Mesodermal cell (in vitro differentiated cells): Measurements from ENCODE around the gene CDH1. TPM values are rescaled to one million over a fixed set of nuclear protein-coding genes. Genes with fewer than 3 reads are reported as not detected.

Experiments used
- H3K27ac ChIP-seq: 2 replicates; pipeline ENCODE4 v1.7.0; 2013; ENCODE audit warnings: mild to moderate bottlenecking, low read depth, low read length, moderate library complexity; ENCODE audit not compliant: severe bottlenecking
- H3K36me3 ChIP-seq: 2 replicates; pipeline ENCODE4 v1.7.1; 2013; ENCODE audit warnings: mild to moderate bottlenecking, low read length, moderate library complexity; ENCODE audit not compliant: control insufficient read depth, insufficient read depth
- H3K4me1 ChIP-seq: one replicate; pipeline ENCODE4 v1.7.1; 2013; ENCODE audit warnings: mild to moderate bottlenecking, low read length; ENCODE audit not compliant: insufficient read depth, control insufficient read depth, poor library complexity, severe bottlenecking
- H3K4me3 ChIP-seq: 2 replicates; pipeline ENCODE4 v1.7.0; 2013; ENCODE audit warnings: low read length, control low read depth, mild to moderate bottlenecking; ENCODE audit not compliant: insufficient read depth, poor library complexity, severe bottlenecking; ENCODE audit errors: extremely low read depth
- H3K9me3 ChIP-seq: 2 replicates; pipeline ENCODE4 v1.7.1; 2013; ENCODE audit warnings: mild to moderate bottlenecking, low read length, moderate library complexity; ENCODE audit not compliant: control insufficient read depth
- WGBS, 2 experiments: methylation state at CpG; one replicate each; pipeline ENCODE4 v1.1.5; 2013; ENCODE audit warnings: missing lambda C conversion rate in 2 of 2; ENCODE audit not compliant: insufficient coverage in 2 of 2; 5-methylcytosine and 5-hydroxymethylcytosine counted together
- polyA plus RNA-seq, 2 experiments: library from polyadenylated mRNA; stranded (reverse); fragments of 50-300 nt; gene quantifications; one replicate each; pipeline ENCODE4 v1.2.3, GENCODE V29; 2013

The CDH1 gene
- 2.0 TPM for polyA plus RNA-seq (2013, experiment 1 of 2)
- 3.1 TPM for polyA plus RNA-seq (2013, experiment 2 of 2)

DNA sequence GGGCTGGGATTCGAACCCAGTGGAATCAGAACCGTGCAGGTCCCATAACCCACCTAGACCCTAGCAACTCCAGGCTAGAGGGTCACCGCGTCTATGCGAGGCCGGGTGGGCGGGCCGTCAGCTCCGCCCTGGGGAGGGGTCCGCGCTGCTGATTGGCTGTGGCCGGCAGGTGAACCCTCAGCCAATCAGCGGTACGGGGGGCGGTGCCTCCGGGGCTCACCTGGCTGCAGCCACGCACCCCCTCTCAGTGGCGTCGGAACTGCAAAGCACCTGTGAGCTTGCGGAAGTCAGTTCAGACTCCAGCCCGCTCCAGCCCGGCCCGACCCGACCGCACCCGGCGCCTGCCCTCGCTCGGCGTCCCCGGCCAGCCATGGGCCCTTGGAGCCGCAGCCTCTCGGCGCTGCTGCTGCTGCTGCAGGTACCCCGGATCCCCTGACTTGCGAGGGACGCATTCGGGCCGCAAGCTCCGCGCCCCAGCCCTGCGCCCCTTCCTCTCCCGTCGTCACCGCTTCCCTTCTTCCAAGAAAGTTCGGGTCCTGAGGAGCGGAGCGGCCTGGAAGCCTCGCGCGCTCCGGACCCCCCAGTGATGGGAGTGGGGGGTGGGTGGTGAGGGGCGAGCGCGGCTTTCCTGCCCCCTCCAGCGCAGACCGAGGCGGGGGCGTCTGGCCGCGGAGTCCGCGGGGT lies at the start of gene CDH1:
CDH1 (plus strand) TSS at position 247 of the 684 bp plus-strand sequence; CDS start at position 371, 124 bp downstream.
- Histone ChIP-seq H3K9me3 (no peaks in the 10 kb centered on the region), H3K36me3 (no peaks in the 10 kb centered on the region), H3K4me3 (peak within 1 kb of the TSS; percentile 26), H3K4me1 (peaks cover 9% of the 10 kb centered on the region), H3K27ac (no peak within 1 kb of the TSS)
- WGBS, 2 experiments: 0 to 1% methylated on average over 36 to 40 of the region's 63 CpGs

DNA sequence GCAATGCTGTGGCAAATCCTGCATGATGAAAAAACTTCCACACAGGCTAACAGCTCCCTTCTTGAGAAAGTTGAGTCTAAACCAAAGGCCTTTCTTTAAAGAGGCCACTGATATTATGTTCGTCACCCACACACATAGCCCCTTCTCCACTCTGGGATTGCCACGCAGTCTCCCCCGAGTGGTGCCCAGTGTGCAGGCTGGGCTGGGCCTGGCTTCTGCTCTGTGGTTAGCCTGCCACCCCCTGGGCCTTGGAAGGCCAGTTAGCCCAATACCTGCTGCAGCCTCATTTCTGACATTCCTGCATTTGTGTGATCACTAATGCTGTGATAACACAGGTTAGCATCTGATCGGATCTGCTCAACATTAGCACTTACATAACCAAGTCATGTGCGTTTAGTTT lies 47.2 kb upstream of the CDH1 start:
- WGBS, 2 experiments: 88 to 91% methylated on average over 5 of the region's 5 CpGs
- no peaks in the 10 kb centered on the region for H3K4me1 ChIP-seq
- peaks cover 7% of the 10 kb centered on the region for H3K36me3 ChIP-seq
- H3K9me3 ChIP-seq: no peaks in the 10 kb centered on the region
- no peak overlapping the region for H3K27ac ChIP-seq
- H3K4me3 ChIP-seq: no peak overlapping the region

DNA sequence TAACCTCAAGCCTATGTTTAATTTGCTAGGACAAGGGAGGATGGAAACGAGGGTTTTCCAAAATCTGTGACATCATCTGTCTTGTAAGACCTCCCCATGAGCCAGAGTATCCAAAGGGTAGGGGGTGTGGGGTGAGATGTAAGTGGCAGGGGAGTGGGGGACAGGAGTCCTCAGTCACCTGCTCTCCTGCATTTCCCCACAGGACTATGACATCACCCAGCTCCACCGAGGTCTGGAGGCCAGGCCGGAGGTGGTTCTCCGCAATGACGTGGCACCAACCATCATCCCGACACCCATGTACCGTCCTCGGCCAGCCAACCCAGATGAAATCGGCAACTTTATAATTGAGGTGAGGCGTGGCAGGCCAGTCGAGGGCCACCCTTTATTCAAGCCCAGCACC lies 41.5 kb upstream of the CDH1 start:
- H3K9me3 ChIP-seq: no peaks in the 10 kb centered on the region
- no peaks in the 10 kb centered on the region for H3K4me1 ChIP-seq
- H3K4me3 ChIP-seq: no peak overlapping the region
- H3K27ac ChIP-seq: no peak overlapping the region
- 90 to 94% methylated on average over 10 of the region's 11 CpGs for WGBS, 2 experiments
- H3K36me3 ChIP-seq: peaks cover 7% of the 10 kb centered on the region

DNA sequence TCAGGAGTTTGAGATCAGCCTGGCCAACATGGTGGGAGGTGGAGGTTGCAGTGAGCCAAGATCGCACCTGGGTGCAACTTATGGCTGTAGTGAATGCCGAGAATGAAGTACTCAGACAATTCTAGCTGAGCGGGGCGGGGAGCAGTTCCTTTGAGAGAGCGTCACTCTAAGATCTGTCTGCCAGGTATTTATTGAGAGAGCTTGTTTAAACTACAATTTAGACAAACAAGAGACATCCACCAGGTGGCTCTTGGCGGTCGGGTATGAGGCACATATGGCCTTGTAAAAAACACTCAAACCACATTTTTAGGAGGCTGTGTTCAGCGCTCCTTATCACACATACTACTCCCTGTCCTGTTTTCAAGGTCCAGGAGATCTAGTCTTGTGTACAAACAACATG lies 40.6 kb upstream of the CDH1 start:
- Histone ChIP-seq H3K4me1 (no peaks in the 10 kb centered on the region), H3K9me3 (no peaks in the 10 kb centered on the region), H3K4me3 (no peak overlapping the region), H3K27ac (no peak overlapping the region), H3K36me3 (peaks cover 7% of the 10 kb centered on the region)
- WGBS, 2 experiments: 95 to 97% methylated on average over 6 to 8 of the region's 8 CpGs

DNA sequence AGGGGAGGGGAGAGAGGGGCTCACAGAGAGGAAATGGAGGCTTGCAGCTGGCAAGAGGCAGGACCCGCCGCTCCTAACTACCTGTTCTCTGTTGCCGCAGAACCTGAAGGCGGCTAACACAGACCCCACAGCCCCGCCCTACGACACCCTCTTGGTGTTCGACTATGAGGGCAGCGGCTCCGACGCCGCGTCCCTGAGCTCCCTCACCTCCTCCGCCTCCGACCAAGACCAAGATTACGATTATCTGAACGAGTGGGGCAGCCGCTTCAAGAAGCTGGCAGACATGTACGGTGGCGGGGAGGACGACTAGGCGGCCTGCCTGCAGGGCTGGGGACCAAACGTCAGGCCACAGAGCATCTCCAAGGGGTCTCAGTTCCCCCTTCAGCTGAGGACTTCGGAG lies 39.0 kb upstream of the CDH1 start:
- H3K4me3 ChIP-seq: no peak overlapping the region
- no peaks in the 10 kb centered on the region for H3K9me3 ChIP-seq
- H3K4me1 ChIP-seq: no peaks in the 10 kb centered on the region
- WGBS, 2 experiments: 94 to 95% methylated on average over 20 to 23 of the region's 23 CpGs
- peaks cover 4% of the 10 kb centered on the region for H3K36me3 ChIP-seq
- no peak overlapping the region for H3K27ac ChIP-seq

DNA sequence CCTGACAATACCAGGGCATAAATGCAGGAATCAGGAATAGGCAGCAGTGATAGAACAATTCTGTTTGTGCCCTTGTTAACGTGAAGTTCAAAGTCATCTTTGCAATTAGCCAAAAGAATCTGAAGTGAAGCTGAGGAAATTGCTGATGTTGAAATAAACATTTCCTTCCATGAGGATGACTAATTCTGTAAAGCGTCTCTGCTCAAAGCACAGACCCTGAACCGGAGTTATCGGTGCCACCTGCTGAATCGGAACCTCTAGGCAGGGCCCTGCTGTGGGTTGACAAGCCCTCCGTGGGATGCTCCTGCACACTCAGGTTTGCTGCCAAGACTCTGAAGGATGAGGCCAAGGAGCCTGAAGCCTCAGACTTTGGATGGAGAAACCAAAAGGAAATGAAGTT lies 37.0 kb upstream of the CDH1 start:
- WGBS, 2 experiments: 94 to 96% methylated on average over 6 of the region's 6 CpGs
- no peak overlapping the region for H3K27ac ChIP-seq
- H3K9me3 ChIP-seq: no peaks in the 10 kb centered on the region
- no peak overlapping the region for H3K4me3 ChIP-seq
- H3K36me3 ChIP-seq: no peaks in the 10 kb centered on the region
- no peaks in the 10 kb centered on the region for H3K4me1 ChIP-seq

DNA sequence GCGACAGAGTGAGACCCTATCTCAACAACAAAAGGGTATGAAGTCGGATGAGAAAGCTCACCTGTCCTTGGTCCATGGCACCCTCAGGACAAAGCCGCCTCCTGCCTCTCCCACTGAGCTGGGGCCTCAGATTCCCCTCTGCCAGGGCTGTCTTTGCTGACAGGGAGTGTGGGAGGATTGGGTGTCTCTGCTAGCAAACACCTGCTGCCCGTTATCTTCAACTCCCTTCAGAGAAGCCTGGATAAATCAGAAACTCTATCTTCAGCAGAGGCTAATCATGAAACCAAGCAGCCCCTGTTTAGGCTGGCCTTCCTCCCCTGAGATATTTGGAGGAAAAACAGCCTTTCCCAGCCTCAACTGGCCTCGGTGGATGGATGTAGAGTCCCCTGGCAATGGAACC lies 36.3 kb upstream of the CDH1 start:
- no peaks in the 10 kb centered on the region for H3K4me1 ChIP-seq
- no peaks in the 10 kb centered on the region for H3K36me3 ChIP-seq
- 88 to 100% methylated on average over 2 to 5 of the region's 5 CpGs for WGBS, 2 experiments
- H3K4me3 ChIP-seq: no peak overlapping the region
- no peaks in the 10 kb centered on the region for H3K9me3 ChIP-seq
- no peak overlapping the region for H3K27ac ChIP-seq

DNA sequence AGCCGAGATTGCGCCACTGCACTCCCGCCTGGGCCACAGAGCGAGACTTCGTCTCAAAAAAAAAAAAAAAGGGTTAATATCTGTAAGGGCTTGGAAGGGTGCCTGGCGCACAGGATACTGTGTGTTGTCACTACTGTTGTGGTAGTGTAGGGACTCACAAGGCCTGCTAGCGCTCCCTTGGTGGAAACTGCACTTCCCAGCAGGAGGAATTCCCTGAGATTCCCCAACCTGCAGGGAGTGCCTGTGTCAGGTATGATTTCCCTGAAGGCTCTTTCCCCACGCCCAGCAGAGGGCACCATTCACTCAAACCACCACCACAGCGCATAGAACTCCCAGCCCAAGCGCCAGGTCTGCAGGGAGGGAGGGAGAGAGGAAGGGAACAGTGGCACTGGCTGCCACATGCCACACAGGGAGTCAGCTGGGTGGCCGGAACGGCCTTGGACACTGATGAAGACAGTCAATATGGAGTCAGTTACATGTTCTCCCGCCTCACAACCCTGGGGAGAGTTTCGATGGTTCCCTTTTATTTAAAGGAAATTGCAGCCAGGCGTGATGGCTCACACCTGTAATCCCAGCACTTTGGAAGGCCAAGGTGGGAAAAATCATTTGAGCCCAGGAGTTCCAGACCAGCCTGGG lies 32.7 kb upstream of the CDH1 start:
- peaks cover 8% of the 10 kb centered on the region for H3K4me1 ChIP-seq
- no peaks in the 10 kb centered on the region for H3K36me3 ChIP-seq
- 54 to 69% methylated on average over 6 of the region's 15 CpGs for WGBS, 2 experiments
- H3K27ac ChIP-seq: no peak overlapping the region
- H3K4me3 ChIP-seq: no peak overlapping the region
- H3K9me3 ChIP-seq: no peaks in the 10 kb centered on the region

DNA sequence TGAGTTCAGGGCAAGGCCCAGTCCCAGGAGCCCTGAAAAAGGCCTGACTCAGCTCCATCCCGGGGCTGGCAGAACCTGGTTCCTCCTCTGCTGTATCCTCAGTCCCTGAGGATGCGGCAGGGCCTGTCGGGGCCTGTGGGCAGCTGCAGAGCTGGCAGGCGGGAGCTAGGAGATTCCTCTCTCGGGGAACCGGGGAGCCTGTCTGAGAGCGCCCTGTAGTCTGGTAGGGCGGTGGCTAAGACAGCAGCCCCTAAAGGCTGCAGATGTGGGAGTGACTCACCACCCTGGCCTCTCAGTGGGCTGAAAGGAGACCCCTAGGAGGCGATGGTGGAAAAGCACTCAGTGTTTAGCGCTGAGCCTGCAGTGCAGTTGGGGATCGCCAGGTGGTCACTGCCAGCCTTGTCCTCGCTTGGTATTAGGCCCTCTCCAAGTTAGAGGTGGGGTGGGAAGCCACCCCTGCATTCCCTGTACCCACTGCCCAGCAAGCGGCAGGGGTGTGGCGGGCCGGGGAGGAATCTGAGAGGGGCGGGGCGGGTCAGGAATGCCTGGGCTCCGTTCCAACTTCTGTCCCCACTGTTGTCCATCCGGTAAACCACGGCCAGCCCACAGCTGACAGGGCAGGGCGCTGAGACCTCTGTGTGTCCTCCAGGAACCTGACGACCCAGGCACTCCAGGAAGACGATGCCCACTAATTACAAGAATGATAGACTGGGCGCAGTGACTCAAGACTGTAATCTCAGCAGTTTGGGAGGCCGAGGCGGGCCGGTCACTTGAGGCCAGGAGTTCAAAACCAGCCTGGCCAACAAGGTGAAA lies 29.5 kb upstream of the CDH1 start:
- Histone ChIP-seq H3K9me3 (no peaks in the 10 kb centered on the region), H3K36me3 (no peaks in the 10 kb centered on the region), H3K27ac (peak overlapping the region; percentile 10), H3K4me3 (no peak overlapping the region), H3K4me1 (peaks cover 8% of the 10 kb centered on the region)
- WGBS, 2 experiments: 56 to 64% methylated on average over 16 to 27 of the region's 27 CpGs

DNA sequence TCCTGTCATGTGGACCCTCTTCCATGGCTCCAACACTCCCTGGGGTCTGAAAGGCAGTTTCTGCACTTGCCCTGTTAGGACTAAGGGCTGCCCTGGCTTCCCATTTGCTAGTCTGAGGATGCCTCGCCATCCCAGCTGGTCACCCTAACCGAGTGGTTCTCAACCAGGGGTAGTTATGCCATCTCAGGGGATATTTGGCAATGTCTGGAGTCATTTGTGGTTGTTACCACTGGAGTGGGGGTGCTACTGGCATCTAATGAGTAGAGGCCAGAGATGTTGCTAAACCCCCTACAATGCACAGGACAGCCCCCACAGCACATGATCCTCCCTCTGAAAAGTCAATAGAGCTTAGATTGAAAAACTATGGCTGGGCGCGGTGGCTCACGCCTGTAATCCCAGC lies 26.9 kb upstream of the CDH1 start:
- 94% methylated on average over 5 of the region's 5 CpGs for WGBS, 2 experiments

More for the DNA sequence above, 26.9 kb upstream of the CDH1 start:
- H3K27ac ChIP-seq: no peak overlapping the region
- H3K4me1 ChIP-seq: peaks cover 8% of the 10 kb centered on the region
- H3K9me3 ChIP-seq: no peaks in the 10 kb centered on the region
- no peak overlapping the region for H3K4me3 ChIP-seq
- H3K36me3 ChIP-seq: no peaks in the 10 kb centered on the region
